ENCODE data around the gene TPRA1.

TPRA1 gene

DNA sequence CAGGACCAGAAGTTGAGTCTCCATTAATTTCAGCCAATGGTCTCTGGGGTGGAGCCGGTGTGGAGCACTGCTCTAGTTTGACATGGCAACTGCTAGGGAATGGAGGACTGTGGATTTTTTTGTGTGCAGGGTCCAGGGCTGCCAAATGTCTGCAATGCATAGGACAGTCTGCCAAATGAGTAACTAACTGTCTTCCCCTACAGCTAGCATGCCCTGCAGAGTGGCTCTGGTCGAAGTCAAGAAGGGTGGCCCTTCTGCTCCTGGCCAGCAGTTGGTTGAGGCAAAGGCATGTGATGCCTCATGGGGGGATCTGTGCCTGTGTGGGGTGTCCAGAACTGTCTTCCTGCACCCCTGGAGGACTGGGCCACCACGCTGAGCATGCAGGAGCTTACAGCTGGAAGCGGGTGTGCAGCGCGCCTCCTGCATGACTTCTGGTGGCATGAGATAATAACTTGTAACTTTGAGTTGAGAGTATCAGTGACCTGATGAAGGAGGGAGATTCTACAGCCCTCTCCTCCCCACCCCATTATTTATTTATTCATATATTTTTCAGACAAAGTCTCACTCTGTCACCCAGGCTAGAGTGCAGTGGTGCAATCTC lies 4.6 kb downstream of the TPRA1 start:
- H3K4ac ChIP-seq (ENCODE audit: low read depth, low read length) = no peak overlapping the region
- H4K91ac ChIP-seq (ENCODE audit: low read depth, low read length) = no peak overlapping the region
- H3K18ac ChIP-seq (ENCODE audit: low read length) = peak overlapping the region; percentile 9
- no peak overlapping the region for H3K27ac ChIP-seq (ENCODE audit: low read depth, low read length)
- DNase-seq = no peak
- H3K4me1 ChIP-seq (ENCODE audit: control insufficient read depth in 1 of 2, insufficient read depth in 2 of 2, low read length in 2 of 2) = peaks cover 17 to 31% of the 10 kb centered on the region in 2 experiments
- no peak overlapping the region for H2AK5ac ChIP-seq (ENCODE audit: low read length)
- peaks cover 3% of the 10 kb centered on the region for H3K79me1 ChIP-seq (ENCODE audit: low read length)
- no peaks in the 10 kb centered on the region for H3K36me3 ChIP-seq (ENCODE audit: control insufficient read depth in 1 of 2, insufficient read depth in 2 of 2, low read length in 2 of 2)
- H3K14ac ChIP-seq (ENCODE audit: low read length) = no peak overlapping the region
- H4K12ac ChIP-seq (ENCODE audit: low read depth, low read length) = no peak overlapping the region
- no peak overlapping the region for H3K4me3 ChIP-seq (ENCODE audit: low read depth, low read length)
- H3K79me2 ChIP-seq (ENCODE audit: control insufficient read depth, insufficient read depth, low read length, poor library complexity) = peaks cover 8% of the 10 kb centered on the region
- H3K27me3 ChIP-seq (ENCODE audit: insufficient read depth, low read length) = no peaks in the 10 kb centered on the region
- no peak overlapping the region for H2BK120ac ChIP-seq (ENCODE audit: insufficient read depth, low read length, poor library complexity)
- H3K4me2 ChIP-seq (ENCODE audit: low read length) = no peak overlapping the region
- H2AFZ ChIP-seq (ENCODE audit: insufficient read depth, low read length, poor library complexity) = no peak overlapping the region
- no peak overlapping the region for H4K8ac ChIP-seq (ENCODE audit: low read depth, low read length)
- H2BK12ac ChIP-seq (ENCODE audit: low read length) = no peak overlapping the region
- no peak overlapping the region for H3K9ac ChIP-seq (ENCODE audit: low read length)
- no peak overlapping the region for H2BK5ac ChIP-seq (ENCODE audit: low read depth, low read length, poor library complexity)
- H3K23ac ChIP-seq (ENCODE audit: low read length) = no peak overlapping the region
- H3K9me3 ChIP-seq (ENCODE audit: insufficient read depth, low read depth, low read length) = no peaks in the 10 kb centered on the region
- no CpG with 5 or more reads among the region's 6 CpGs for WGBS (ENCODE audit: extremely low coverage, insufficient coverage, insufficient read length)

- Histone ChIP-seq H3K79me1 (ENCODE audit: low read length) (peaks cover 3% of the 10 kb centered on the region), H4K8ac (ENCODE audit: low read depth, low read length) (no peak overlapping the region), H3K36me3 (ENCODE audit: control insufficient read depth in 1 of 2, insufficient read depth in 2 of 2, low read length in 2 of 2) (no peaks in the 10 kb centered on the region), H2BK5ac (ENCODE audit: low read depth, low read length, poor library complexity) (no peak overlapping the region), H4K91ac (ENCODE audit: low read depth, low read length) (no peak overlapping the region), H3K27ac (ENCODE audit: low read depth, low read length) (no peak overlapping the region), H3K18ac (ENCODE audit: low read length) (no peak overlapping the region), H3K4me1 (ENCODE audit: control insufficient read depth in 1 of 2, insufficient read depth in 2 of 2, low read length in 2 of 2) (peaks cover 17 to 31% of the 10 kb centered on the region in 2 experiments), H3K27me3 (ENCODE audit: insufficient read depth, low read length) (no peaks in the 10 kb centered on the region), H2AK5ac (ENCODE audit: low read length) (no peak overlapping the region), H3K4ac (ENCODE audit: low read depth, low read length) (no peak overlapping the region), H2AFZ (ENCODE audit: insufficient read depth, low read length, poor library complexity) (no peak overlapping the region), H3K23ac (ENCODE audit: low read length) (no peak overlapping the region), H3K9me3 (ENCODE audit: insufficient read depth, low read depth, low read length) (peaks cover 2% of the 10 kb centered on the region), H3K79me2 (ENCODE audit: control insufficient read depth, insufficient read depth, low read length, poor library complexity) (peaks cover 6% of the 10 kb centered on the region), H4K12ac (ENCODE audit: low read depth, low read length) (no peak overlapping the region), H2BK120ac (ENCODE audit: insufficient read depth, low read length, poor library complexity) (no peak overlapping the region), H3K4me3 (ENCODE audit: low read depth, low read length) (no peak overlapping the region), H3K9ac (ENCODE audit: low read length) (no peak overlapping the region), H3K4me2 (ENCODE audit: low read length) (no peak overlapping the region), H3K14ac (ENCODE audit: low read length) (no peak overlapping the region), H2BK12ac (ENCODE audit: low read length) (no peak overlapping the region)
- DNase-seq = peak; percentile 81 to 87
- no CpG with 5 or more reads among the region's 4 CpGs for WGBS (ENCODE audit: extremely low coverage, insufficient coverage, insufficient read length)
These were observed 5.2 kb downstream of the TPRA1 start for GRCh38 chr3:127585163-127585812.

DNA sequence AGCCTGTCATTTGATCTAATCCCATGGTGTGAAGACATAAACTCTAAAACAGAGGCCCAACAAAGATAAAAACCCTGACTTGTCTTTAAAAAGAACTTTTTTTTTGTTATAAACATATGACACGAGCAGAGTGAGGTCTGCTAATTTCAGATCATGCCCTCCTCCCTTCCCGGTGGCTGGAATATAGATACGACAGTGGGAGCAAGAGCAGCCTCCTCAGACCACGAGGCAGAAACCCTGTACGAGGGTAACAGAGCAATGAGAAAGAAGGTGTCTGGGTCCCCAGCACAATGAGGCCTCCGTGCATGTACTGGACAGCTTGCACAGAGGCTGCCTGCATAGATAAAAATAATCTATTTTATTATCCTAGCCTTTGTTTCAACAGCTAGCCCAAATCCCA lies 5.8 kb downstream of the TPRA1 start:
- H3K36me3 ChIP-seq (ENCODE audit: control insufficient read depth in 1 of 2, insufficient read depth in 2 of 2, low read length in 2 of 2) = no peaks in the 10 kb centered on the region
- DNase-seq = no peak
- no peak overlapping the region for H2BK5ac ChIP-seq (ENCODE audit: low read depth, low read length, poor library complexity)
- no peak overlapping the region for H4K91ac ChIP-seq (ENCODE audit: low read depth, low read length)
- no peak overlapping the region for H3K9ac ChIP-seq (ENCODE audit: low read length)
- no peaks in the 10 kb centered on the region for H3K79me1 ChIP-seq (ENCODE audit: low read length)
- no peak overlapping the region for H2AK5ac ChIP-seq (ENCODE audit: low read length)
- H3K4me1 ChIP-seq (ENCODE audit: control insufficient read depth in 1 of 2, insufficient read depth in 2 of 2, low read length in 2 of 2) = peaks cover 16 to 30% of the 10 kb centered on the region in 2 experiments
- H3K9me3 ChIP-seq (ENCODE audit: insufficient read depth, low read depth, low read length) = peaks cover 2% of the 10 kb centered on the region
- no peak overlapping the region for H3K23ac ChIP-seq (ENCODE audit: low read length)
- no peak overlapping the region for H3K4me2 ChIP-seq (ENCODE audit: low read length)
- WGBS (ENCODE audit: extremely low coverage, insufficient coverage, insufficient read length) = no CpG with 5 or more reads among the region's 6 CpGs
- H3K79me2 ChIP-seq (ENCODE audit: control insufficient read depth, insufficient read depth, low read length, poor library complexity) = peaks cover under 1% of the 10 kb centered on the region
- no peak overlapping the region for H2BK120ac ChIP-seq (ENCODE audit: insufficient read depth, low read length, poor library complexity)
- H2BK12ac ChIP-seq (ENCODE audit: low read length) = no peak overlapping the region
- no peak overlapping the region for H3K4me3 ChIP-seq (ENCODE audit: low read depth, low read length)
- no peak overlapping the region for H3K27ac ChIP-seq (ENCODE audit: low read depth, low read length)
- H4K12ac ChIP-seq (ENCODE audit: low read depth, low read length) = no peak overlapping the region
- no peak overlapping the region for H2AFZ ChIP-seq (ENCODE audit: insufficient read depth, low read length, poor library complexity)
- no peaks in the 10 kb centered on the region for H3K27me3 ChIP-seq (ENCODE audit: insufficient read depth, low read length)
- no peak overlapping the region for H3K18ac ChIP-seq (ENCODE audit: low read length)
- no peak overlapping the region for H3K14ac ChIP-seq (ENCODE audit: low read length)
- H4K8ac ChIP-seq (ENCODE audit: low read depth, low read length) = no peak overlapping the region
- no peak overlapping the region for H3K4ac ChIP-seq (ENCODE audit: low read depth, low read length)

DNA sequence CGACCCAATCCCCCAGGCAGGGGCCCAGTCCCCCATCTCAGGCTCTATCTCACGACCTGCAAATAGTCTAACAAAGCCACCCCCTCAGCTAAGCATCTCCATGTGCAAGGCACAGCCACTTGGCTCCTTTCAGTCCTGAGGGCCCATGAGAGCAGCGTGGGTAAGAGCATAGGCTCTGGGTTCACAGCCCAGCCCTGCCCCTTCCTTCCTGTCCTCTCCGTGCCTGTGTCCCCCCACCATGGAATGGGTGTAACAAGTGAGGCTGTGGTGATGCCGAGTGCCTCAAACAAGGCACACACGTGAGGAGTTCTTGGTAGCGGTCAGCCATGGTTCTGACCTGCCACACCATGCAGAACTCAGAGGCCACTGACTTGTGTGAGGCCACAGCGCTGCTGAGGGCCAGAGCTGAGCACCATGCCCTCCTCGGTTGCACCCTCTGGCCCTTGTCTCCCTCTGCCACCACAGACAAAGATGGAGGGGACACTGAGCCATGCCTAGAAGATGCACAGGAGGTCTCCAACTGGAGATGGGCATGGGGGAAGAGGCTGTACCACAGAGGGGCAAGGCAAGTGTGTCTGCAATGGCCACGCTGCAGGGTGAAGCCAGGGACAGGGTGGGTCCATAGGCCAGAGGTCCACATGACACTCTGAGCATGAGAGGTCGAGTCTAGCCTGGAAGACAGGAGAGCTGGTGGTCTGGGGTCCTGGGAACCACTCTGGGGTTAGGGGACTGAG lies 10.0 kb downstream of the TPRA1 start:
- WGBS (ENCODE audit: extremely low coverage, insufficient coverage, insufficient read length) = no CpG with 5 or more reads among the region's 11 CpGs
- Histone ChIP-seq H2AK5ac (ENCODE audit: low read length) (no peak overlapping the region), H4K91ac (ENCODE audit: low read depth, low read length) (no peak overlapping the region), H3K4me1 (ENCODE audit: control insufficient read depth in 1 of 2, insufficient read depth in 2 of 2, low read length in 2 of 2) (peaks cover 5 to 12% of the 10 kb centered on the region in 2 experiments), H2BK12ac (ENCODE audit: low read length) (no peak overlapping the region), H4K8ac (ENCODE audit: low read depth, low read length) (no peak overlapping the region), H3K9ac (ENCODE audit: low read length) (no peak overlapping the region), H3K14ac (ENCODE audit: low read length) (no peak overlapping the region), H4K12ac (ENCODE audit: low read depth, low read length) (no peak overlapping the region), H2BK5ac (ENCODE audit: low read depth, low read length, poor library complexity) (no peak overlapping the region), H3K18ac (ENCODE audit: low read length) (no peak overlapping the region), H3K9me3 (ENCODE audit: insufficient read depth, low read depth, low read length) (peaks cover 2% of the 10 kb centered on the region), H3K27ac (ENCODE audit: low read depth, low read length) (no peak overlapping the region), H3K4me2 (ENCODE audit: low read length) (no peak overlapping the region), H3K4ac (ENCODE audit: low read depth, low read length) (no peak overlapping the region), H3K79me2 (ENCODE audit: control insufficient read depth, insufficient read depth, low read length, poor library complexity) (no peaks in the 10 kb centered on the region), H3K79me1 (ENCODE audit: low read length) (no peaks in the 10 kb centered on the region), H2AFZ (ENCODE audit: insufficient read depth, low read length, poor library complexity) (no peak overlapping the region), H3K4me3 (ENCODE audit: low read depth, low read length) (no peak overlapping the region), H2BK120ac (ENCODE audit: insufficient read depth, low read length, poor library complexity) (no peak overlapping the region), H3K27me3 (ENCODE audit: insufficient read depth, low read length) (no peaks in the 10 kb centered on the region), H3K23ac (ENCODE audit: low read length) (no peak overlapping the region), H3K36me3 (ENCODE audit: control insufficient read depth in 1 of 2, insufficient read depth in 2 of 2, low read length in 2 of 2) (peaks cover 0 to 6% of the 10 kb centered on the region in 2 experiments)
- DNase-seq = no peak
